Right hindlimb (tissue), 1 donor: ENCODE results near the gene ALDH3B2.
"Not testable (repeated sequence)": the region's sequence is repeated elsewhere in the genome, so short reads cannot be mapped to it uniquely, and the experiment has no call there.

Experiments used
- DNase-seq: peaks from one replicate; pipeline ENCODE4 v3.0.0-alpha.2; 2018

ALDH3B2 gene

GRCh38 chr11:67659651-67660165 is 14.7 kb downstream of the ALDH3B2 start:
- DNase-seq = not testable (repeated sequence)

DNA sequence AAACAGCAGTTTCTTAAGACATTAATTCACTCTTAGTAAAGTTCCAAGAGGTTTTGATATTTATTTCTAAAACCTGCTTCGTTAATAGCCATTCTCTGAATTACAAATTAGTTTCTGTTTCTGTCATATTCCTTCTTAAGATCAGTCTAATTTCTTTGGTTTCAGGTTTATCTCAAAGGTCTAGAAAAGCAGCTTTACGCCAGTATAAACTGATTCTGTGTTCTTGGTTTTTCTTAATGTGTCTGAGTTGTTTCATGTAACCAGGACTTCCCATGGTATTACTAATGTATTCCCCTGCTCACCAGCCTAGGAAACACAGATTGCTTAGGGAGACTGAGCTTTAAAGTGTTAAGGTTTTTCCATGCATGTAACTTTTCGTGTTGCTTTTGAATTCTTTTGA is 17.1 kb downstream of the ALDH3B2 start:
- no peak for DNase-seq

GRCh38 chr11:67656278-67656922 is 18.0 kb downstream of the ALDH3B2 start:
- DNase-seq = no peak

DNA sequence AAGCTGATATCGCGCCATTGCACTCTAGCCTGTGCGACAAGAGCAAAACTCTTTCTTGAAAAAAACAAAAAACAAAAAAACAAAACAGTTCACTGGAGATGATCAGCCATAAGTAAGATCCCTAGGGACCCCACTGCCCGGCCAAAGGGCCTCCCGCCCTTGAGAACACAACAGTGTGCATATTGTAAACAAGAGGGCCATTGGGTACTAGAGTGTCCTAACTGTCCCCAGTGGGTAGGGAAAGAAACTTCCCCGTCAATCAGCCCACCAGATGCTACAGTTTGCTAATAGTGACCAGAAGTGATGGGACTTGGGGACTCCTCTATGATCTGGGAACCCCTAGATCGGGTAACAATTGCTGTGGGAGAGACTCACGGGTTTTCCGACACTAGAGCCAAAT is 20.2 kb downstream of the ALDH3B2 start:
- no peak for DNase-seq

GRCh38 chr11:67652965-67653845 is 21.2 kb downstream of the ALDH3B2 start:
- DNase-seq = peak; percentile 18

- no peak for DNase-seq
Observed at GRCh38 chr11:67651976-67652781, 22.2 kb downstream of the ALDH3B2 start.

- DNase-seq = peak; percentile 16
Observed at GRCh38 chr11:67649634-67650510, 24.6 kb downstream of the ALDH3B2 start.

DNA sequence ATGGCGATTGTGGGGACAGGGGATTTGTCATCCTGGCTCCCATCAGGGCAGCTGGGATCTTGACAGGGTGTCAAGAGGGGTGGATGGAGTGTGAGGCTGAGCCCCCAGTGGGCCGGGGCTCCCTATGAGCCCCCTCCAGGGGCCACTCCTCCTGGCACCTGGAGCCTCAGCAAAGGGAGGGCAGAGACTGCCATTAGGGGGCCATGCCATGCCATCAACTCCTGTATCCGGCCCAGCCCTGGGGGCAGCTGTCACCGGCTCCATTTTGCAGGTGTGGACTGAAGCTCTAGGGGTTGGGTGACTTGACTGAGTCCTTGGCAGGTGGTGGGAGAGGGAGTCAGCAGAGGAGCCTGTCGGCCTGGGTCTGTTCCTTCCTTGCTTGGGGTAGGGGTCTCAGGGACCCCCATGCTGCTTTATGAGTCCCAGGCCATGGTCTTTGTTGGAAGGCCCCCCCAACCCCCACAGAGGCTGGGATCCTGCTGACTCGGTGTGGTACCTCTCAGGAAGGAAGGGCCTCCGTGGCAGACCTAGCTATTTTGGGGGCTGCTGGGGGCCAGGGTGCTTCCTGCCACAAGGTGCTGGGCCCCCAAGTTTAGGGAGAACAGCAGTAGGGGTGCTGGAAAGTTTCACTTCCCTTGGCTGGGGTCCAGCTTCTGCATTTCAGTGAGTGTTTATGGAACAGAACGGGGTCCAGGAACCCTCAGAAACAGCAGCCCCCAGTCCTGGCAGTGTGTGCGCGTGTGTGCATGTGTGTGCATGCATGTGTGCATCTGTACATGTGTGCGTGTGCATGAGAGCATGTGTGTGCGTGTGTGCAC is 25.4 kb downstream of the ALDH3B2 start:
- DNase-seq = no peak

DNA sequence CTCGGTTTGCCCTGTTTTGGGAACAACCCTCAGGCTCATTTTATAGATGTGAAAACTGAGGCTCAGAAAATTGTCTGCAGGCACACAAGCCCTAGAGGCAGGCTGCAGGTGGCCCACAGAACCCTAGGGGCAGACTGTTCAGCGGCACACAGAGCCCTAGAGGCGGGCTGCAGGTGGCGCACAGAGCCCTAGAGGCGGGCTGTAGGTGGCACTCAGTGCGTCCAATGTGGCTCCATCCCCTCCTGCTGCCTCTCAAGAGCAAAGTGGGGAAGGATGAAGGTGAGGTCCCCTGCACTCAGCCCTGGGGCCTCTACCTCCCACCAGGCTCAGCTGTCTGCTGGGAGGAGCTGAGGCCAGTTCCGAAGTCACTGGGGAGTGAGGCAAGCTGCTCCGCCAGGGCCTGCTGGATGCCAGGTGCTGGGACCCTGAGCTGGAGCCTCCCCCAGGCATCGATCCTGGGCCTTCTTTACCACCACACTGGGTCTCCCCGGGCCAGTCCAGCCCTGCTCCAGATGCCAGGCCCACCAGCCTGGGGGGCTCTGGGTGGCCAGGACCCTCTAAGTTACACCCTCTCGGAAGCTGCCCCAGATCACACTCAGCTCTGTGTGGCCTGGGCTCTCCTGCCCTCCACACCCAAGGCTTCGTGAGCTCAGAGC is 26.2 kb downstream of the ALDH3B2 start:
- peak; percentile 12 for DNase-seq

- DNase-seq = no peak
Observed at GRCh38 chr11:67647471-67647870, 27.0 kb downstream of the ALDH3B2 start.

DNA sequence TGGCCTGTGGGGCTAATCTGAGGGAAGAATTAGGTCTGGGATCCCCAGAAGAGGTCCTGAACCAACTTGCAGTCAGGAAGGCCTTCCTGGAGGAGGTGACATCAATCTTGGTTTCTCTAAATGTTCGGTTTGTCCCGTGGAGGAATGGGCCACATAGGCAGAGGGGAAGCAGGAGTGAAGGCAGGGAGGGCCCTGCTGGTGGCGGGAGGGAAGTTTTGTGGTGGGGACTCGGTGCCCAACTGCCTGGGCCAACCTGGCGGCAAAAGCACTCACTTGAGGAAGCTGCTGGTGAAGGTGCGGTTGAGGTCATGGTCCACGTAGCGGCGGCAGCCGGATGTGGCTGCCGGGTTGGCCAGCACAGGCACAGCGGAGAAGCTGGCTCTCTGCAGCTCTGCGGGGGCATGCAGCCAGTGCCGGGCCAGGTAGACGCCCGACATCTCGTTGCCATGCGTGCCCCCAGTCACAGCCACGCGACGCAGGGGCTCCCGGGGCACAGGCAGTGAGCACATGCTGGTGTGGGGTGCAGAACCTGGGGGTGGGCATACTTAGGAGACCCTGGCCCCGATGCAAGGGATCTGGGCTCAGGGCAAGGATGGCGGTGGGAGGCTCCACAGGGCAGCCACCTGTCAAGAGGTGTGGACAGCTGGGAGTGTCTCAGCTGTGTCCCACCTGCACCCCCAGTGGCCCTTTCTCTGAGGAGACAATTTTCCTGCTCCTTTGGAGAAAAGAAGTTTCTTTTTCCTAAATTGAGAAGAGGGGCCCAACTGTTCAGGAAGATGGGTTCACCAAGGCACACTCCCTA is 27.7 kb downstream of the ALDH3B2 start:
- no peak for DNase-seq

GRCh38 chr11:67645521-67646461 is 28.6 kb downstream of the ALDH3B2 start:
- DNase-seq = no peak

DNA sequence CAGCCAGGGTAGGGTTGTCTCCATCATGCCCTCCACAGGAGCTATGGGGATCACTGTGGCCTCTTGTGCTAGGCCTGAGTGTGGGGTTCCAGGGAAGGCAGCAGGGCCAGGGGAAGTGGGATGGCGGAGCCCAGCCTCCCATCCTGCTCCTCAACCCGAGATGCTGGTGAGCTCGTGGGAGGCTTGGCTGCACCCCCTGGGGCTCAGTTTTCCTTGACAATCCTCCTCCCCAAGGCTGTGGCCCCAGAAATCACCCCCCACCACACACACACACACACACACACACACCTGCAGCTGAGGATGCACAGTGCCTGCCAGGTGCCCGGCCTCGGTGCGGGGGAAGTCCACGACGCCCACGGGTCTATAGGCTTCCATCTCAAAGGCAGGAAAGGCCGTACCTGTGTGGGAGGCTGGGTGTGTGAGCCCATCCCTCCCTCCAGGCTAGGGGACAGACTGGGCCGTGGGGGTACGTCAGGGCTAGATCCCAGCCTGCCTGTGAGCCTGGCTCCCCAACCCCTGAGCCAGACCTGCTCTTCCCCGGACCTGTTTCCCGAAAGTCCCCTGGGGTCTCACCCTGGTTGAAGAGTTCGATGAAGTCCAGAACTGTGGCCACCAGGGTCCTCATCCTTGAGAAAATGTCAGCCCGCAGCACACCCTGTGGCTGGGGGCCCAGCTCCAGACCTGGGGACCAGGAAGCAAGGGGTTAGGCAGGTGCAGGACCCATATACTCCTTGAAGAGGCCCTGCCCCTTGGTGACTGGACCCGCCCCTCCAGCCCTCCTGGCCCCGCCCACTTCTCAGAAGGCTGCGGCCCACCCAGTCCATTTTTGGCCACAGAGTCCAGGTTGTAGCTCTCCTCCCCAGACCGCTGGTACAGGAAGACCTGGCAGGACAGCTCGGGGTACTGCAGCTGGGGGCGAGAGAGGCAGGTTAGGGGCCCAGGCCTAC is 29.7 kb downstream of the ALDH3B2 start:
- DNase-seq = peak; percentile 14

- DNase-seq = peak; percentile 5
Observed at GRCh38 chr11:67644042-67644441, 30.4 kb downstream of the ALDH3B2 start.

DNA sequence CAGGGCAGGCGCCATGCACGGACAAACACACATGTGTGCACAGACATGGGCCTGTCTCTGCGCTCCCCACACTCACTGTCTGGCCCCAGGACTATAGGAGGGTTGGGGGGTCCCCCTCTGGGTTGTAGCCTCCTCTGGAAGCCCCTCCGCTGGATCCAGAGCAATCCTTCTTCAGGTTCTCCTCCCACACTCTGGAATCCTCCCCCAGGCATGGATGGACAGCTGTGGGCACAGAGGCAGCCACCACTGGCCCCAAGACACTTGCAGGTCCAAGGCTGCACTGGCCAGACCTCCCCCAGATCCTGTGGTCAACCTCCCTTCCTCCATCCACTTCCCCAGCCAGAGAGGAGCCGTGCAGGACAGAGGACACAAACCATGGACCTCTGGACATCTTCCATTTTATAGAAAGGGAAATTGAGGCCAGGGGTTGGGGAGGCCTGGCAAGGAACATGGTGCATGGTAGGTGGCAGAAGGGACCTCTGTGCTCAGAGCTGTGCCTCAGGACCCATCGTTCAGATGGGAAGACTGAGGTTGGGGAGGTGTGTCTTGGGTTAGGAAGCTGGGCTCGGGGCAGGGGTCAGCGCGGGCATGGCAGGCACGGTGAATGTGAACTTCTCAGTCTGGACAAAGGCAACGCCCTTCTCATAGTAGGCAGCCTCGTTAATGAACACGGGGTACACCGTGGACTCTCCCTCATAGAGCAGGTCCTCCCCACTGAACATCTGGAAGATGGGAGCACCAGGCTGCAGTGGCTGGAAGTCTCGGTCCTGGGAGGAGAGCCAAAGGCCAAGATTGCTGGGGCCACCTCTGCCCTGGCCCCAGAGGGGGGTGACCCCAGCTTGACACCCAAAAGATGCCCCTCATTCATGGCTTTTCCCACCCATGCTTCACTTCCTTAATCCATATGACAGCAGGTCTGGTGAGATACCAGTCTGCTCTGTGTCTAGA is 32.0 kb downstream of the ALDH3B2 start:
- DNase-seq = no peak
